ENCODE data around the gene TMEM74B. TPM values are rescaled to one million over a fixed set of nuclear protein-coding genes. Genes with fewer than 3 reads are reported as not detected.

The TMEM74B gene
- total RNA-seq = 0.39 TPM in 1 of 2 replicates, not detected in the other

DNA sequence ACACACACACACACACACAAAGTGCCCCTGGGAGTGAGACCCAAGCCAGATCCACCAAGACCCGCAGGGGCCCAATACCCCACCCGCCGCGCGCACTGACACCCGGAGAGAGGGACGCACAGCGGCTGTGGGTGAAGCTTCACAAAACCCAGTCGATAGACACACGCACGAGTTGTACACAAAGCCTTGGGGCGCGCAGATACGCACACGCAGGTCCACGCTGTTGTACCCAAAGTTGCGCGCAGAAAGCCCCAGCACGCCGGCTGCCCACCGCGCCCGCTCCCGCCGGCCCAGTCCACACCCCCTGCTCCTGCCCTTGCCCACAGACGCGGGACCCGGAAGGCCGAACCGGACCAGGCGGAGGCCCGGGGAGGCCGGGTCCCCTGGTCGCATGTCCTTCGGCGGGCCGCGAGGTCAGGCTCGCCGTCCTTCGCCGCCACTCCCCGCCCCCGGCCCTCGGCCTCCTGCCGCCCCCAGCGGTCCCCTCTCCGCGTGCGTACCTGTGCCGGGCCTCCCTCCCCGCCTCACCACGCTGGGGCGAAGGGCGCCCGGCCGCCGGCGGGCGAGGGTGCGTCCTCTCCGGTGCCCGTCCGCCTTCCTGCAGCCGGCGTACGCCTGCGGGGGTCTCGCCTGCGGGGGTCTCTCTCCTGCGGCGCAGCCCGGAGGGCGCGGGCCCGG lies at the start of gene TMEM74B:
TSS of gene TMEM74B (minus strand) at position 344 of the 678 bp plus-strand sequence. CDS start 1,180 bp downstream, outside the sequence.

DNA sequence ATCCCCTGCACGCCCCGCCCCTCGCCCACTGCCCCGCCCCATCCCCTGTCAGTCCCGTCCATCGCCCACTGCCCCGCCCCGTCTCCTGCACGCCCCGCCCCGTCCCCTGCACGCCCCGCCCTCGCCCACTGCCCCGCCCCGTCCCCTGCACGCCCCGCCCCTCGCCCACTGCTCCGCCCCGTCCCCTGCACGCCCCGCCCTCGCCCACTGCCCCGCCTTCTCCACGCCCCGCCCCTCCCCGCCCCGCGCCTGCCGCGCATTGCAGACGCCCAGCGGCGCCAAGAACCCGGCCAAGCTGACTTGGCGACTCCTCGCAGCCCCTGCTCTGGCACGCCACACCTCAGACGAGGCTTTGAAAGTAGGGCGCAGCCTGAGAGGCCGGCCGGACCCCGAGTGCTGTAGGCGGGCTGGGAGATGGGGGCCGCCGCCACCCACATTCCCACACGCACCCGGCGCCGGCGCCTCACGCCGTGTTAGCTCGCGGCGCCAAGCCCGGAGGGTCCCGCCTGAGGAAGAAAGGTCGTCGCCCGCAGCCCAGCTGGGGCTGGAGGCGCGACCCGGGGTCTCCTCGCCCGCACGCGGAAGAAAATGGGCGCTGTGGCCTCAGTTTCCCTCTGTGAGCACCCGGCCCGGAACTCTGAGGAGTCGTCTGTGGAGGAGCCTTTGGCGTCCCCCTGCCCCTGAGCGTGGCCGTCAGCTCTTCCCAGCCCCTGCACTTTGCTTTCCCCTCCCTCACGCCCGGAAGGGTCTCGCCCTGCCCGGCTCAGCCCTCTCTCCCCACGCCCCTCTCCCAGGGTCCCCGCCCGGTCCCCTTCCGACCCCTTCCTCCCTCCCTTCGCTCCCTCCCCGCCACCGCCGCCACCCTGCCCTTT lies 41.2 kb upstream of the TMEM74B start, which contains the start of gene RAD21L1:
TSS of gene RAD21L1 (plus strand) at position 262 of the 872 bp plus-strand sequence. CDS start 2,410 bp downstream, outside the sequence.

DNA sequence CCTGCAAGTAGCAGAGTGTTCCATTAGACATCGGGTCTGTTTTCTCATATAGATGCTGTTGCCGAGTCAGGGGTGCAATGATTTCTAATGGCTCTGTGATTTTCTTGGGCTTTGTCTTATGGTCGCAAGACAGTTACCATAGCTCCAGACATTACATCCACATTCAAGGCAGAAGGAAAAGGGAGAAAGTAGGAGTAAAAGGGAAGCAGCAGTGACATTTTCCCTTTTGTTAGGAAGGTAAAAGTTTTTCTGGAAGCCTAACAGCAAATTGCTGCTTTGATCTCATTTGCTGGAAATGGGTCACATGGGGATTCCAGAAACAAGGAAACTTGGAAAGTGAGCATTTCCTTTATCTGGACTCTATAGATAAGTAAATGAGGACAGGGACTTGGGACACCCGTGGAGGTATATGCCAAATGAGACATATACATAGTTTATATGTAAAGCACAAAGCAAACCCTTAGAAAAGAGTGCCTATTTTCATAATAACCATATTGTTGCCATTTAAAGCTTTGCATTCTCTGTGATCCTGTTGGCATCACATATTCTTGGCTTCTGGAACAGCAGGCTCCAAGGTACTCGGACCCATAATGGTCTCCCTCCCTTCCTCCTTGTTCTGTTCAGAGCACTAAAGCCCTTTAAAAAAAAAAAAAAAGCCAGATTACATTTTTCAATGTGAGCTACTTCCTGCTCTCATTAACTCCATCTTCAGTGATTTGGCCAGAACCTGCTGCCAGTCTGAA lies 18.2 kb upstream of the TMEM74B start, which contains the start of gene C20orf202:
TSS of gene C20orf202 (plus strand) at position 693 of the 743 bp plus-strand sequence. CDS start 132 bp downstream, outside the sequence.

Other genes with a start within 250 kb of the TMEM74B start
- not detected in 2 replicates for gene RSPO4, start 182.7 kb downstream of the TMEM74B start, total RNA-seq
- 30.2 and 199 TPM in 2 replicates for gene PSMF1, start 66.4 kb downstream of the TMEM74B start, total RNA-seq
- gene C20orf202, start 18.5 kb upstream of the TMEM74B start, total RNA-seq = under 0.01 TPM in 1 of 2 replicates, not detected in the other
- gene RAD21L1, start 41.1 kb upstream of the TMEM74B start, total RNA-seq = under 0.01 TPM in 1 of 2 replicates, not detected in the other
- 2.4 and 5.1 TPM in 2 replicates for gene SNPH, start 81.3 kb upstream of the TMEM74B start, total RNA-seq
- gene SDCBP2, start 144.2 kb upstream of the TMEM74B start, total RNA-seq = 3.1 and 6.7 TPM in 2 replicates
- gene FKBP1A, start 208.1 kb upstream of the TMEM74B start, total RNA-seq = 119 and 264 TPM in 2 replicates

Measured in placental epithelial cell (primary cell).